Naive thymus-derived CD4-positive, alpha-beta T cell (primary cell): ENCODE data around the gene PRELID2. TPM values are rescaled to one million over a fixed set of nuclear protein-coding genes. Genes with fewer than 3 reads are reported as not detected.

ENCODE experiments used
- ATAC-seq: fragments of 150-1000 bp; cut with Tn5 transposase; 2 replicates; pipeline ENCODE4 v1.10.0; 2021; ENCODE audit warnings: mild to moderate bottlenecking, moderate library complexity
- CTCF ChIA-PET: fragments of 350-600 bp; sonication (Branson Sonifier 250); formaldehyde crosslinking; loops from one replicate; lab custom pipeline; 2021; ENCODE audit warnings: antibody characterized with exemption; lab: Charles Lee
- POLR2A ChIA-PET: fragments of 350-600 bp; sonication (Branson Sonifier 250); formaldehyde crosslinking; loops from one replicate; lab custom pipeline; 2021; ENCODE audit warnings: antibody characterized with exemption, inconsistent platforms; lab: Charles Lee
- DNase-seq, 9 donors: peaks; one replicate each; pipeline versions ENCODE4 v3.0.0 to v3.0.0-alpha.2; 2020 to 2022; ENCODE audit warnings: mixed read lengths in 1 of 9
- H3K27ac ChIP-seq: one replicate; pipeline ENCODE4 v1.7.0; 2013; ENCODE audit warnings: mild to moderate bottlenecking, low read depth, low read length, moderate library complexity
- H3K27me3 ChIP-seq, 2 donors: one replicate each; pipeline ENCODE4 v1.7.0; 2013; ENCODE audit warnings: low read length in 2 of 2, mild to moderate bottlenecking in 2 of 2, moderate library complexity in 2 of 2; ENCODE audit not compliant: control insufficient read depth in 2 of 2, insufficient read depth in 2 of 2
- H3K36me3 ChIP-seq, 3 experiments: 1 replicate in 2 of 3; 2 replicates in 1 of 3; pipeline ENCODE4 v1.7.0; 2013; ENCODE audit warnings: low read length in 3 of 3, mild to moderate bottlenecking in 3 of 3, moderate library complexity in 1 of 3; ENCODE audit not compliant: insufficient read depth in 3 of 3, control insufficient read depth in 2 of 3
- H3K4me1 ChIP-seq, 2 donors: one replicate each; pipeline ENCODE4 v1.7.0; 2013; ENCODE audit warnings: low read length in 2 of 2, mild to moderate bottlenecking in 2 of 2, moderate library complexity in 1 of 2; ENCODE audit not compliant: control insufficient read depth in 2 of 2, insufficient read depth in 2 of 2
- H3K4me3 ChIP-seq: 2 replicates; pipeline ENCODE4 v1.7.0; 2013; ENCODE audit warnings: mild to moderate bottlenecking, low read length
- H3K9me3 ChIP-seq, 3 experiments: 1 replicate in 2 of 3; 2 replicates in 1 of 3; pipeline ENCODE4 v1.7.0; 2013; ENCODE audit warnings: low read length in 3 of 3; ENCODE audit not compliant: control insufficient read depth in 2 of 3
- H3K27ac Mint-ChIP-seq, 9 donors: one replicate each; pipeline ENCODE4 v1.8.0; 2020 to 2022; ENCODE audit warnings: mixed read lengths in 9 of 9, mild to moderate bottlenecking in 8 of 9, moderate library complexity in 5 of 9, inconsistent platforms in 2 of 9
- H3K27me3 Mint-ChIP-seq, 5 donors: one replicate each; pipeline ENCODE4 v1.8.0; 2021 to 2022; ENCODE audit warnings: mixed read lengths in 5 of 5, mild to moderate bottlenecking in 1 of 5
- H3K36me3 Mint-ChIP-seq, 5 donors: one replicate each; pipeline ENCODE4 v1.8.0; 2020 to 2022; ENCODE audit warnings: mixed read lengths in 5 of 5, mild to moderate bottlenecking in 3 of 5, inconsistent platforms in 1 of 5
- H3K4me1 Mint-ChIP-seq, 7 donors: one replicate each; pipeline ENCODE4 v1.8.0; 2020 to 2022; ENCODE audit warnings: mixed read lengths in 7 of 7, mild to moderate bottlenecking in 3 of 7, inconsistent platforms in 1 of 7
- H3K4me3 Mint-ChIP-seq, 10 donors: one replicate each; pipeline ENCODE4 v1.8.0; 2020 to 2022; ENCODE audit warnings: mild to moderate bottlenecking in 10 of 10, mixed read lengths in 10 of 10, moderate library complexity in 6 of 10, inconsistent platforms in 2 of 10
- H3K9me3 Mint-ChIP-seq, 11 donors: one replicate each; pipeline ENCODE4 v1.8.0; 2020 to 2022; ENCODE audit warnings: mixed read lengths in 11 of 11, mild to moderate bottlenecking in 4 of 11, inconsistent platforms in 1 of 11, moderate library complexity in 1 of 11
- intact Hi-C, 2 donors: fragments of 100-400 bp; cut with micrococcal nuclease; formaldehyde crosslinking; loops; one replicate each; pipeline ENCODE4 v1.15.1; 2023
- polyA plus RNA-seq, 2 donors: library from polyadenylated mRNA; unstranded; fragments of 300-500 nt; fragmentation: Illumina TruSeq; gene quantifications; one replicate each; pipeline ENCODE4 v1.2.3, GENCODE V29; 2021
- total RNA-seq, 6 experiments: library from RNA in 5 of 6; stranded (reverse) in 5 of 6; gene quantifications; 1 replicate in 5 of 6; 2 replicates in 1 of 6; pipeline ENCODE4 v1.2.3 and lab custom pipeline; 2021 to 2026

Gene PRELID2
- total and polyA plus RNA-seq, 7 experiments from 2014 or later = 0.29 to 4.1 (median 1.3) TPM; not detected in 2

DNA sequence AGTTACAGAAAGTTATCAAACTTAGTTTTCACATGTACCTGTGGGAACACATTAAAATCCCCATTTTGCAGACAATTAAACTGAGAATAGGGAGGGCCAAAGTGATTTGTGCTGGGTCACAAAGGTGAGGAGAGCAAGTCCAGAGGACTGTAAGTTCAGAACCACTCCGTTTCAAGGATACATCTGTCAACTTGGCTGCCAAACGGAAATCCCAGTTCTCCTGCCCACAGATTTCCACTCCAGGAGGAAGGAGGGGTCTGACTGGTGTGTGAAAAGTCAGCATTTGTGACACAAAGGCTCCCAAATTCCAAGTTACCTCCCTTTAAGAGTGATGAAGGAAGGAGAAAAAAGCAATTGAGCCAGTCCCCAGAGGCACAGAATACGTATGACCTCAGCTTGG, 42.3 kb downstream of the PRELID2 start:
- Histone ChIP-seq H3K36me3 (no peaks in the 10 kb centered on the region), H3K27me3 (no peaks in the 10 kb centered on the region), H3K27ac (no peak overlapping the region), H3K4me1 (no peaks in the 10 kb centered on the region), H3K9me3 (no peaks in the 10 kb centered on the region), H3K4me3 (no peak overlapping the region)
- Mint-ChIP-seq H3K4me1 (peaks cover 0 to 6% (median 0%) of the 10 kb centered on the region in 7 donors), H3K9me3 (peaks cover 0 to 11% (median 0%) of the 10 kb centered on the region in 11 donors), H3K4me3 (no peak overlapping the region), H3K27ac (no peak overlapping the region), H3K36me3 (no peaks in the 10 kb centered on the region), H3K27me3 (peaks cover 0 to 9% (median 4%) of the 10 kb centered on the region in 5 donors)
- POLR2A ChIA-PET = no interaction called here
- ATAC-seq = no peak
- CTCF ChIA-PET = no interaction called here
- intact Hi-C loops = no loop called here
- no peak for DNase-seq

DNA sequence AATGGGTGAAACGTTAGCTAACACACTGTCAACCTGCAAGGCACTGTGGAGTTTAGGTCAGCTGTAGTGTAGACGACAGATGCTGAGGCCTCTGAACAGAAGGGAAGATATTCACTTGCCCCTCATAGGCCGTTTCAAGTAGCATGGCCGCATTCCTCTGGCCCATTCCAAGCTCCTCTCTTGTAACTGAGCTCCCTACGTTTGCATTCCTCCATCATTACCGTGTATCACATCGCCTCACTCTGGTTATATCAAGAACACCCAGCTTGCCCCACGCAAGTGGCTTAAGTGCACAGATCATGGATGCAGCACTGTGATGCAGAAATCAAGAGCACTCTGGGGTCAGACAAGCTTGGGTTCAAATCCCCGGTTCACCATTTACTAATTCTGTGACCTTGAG, 43.3 kb downstream of the PRELID2 start:
- Mint-ChIP-seq H3K4me1 (no peaks in the 10 kb centered on the region), H3K4me3 (no peak overlapping the region), H3K27me3 (peaks cover 0 to 9% (median 4%) of the 10 kb centered on the region in 5 donors), H3K27ac (no peak overlapping the region), H3K9me3 (peaks cover 0 to 1% (median 0%) of the 10 kb centered on the region in 11 donors), H3K36me3 (no peaks in the 10 kb centered on the region)
- no peaks in the 10 kb centered on the region for H3K27me3 ChIP-seq
- no peak overlapping the region for H3K4me3 ChIP-seq
- ChIA-PET CTCF (no interaction called here), POLR2A (no interaction called here)
- no peaks in the 10 kb centered on the region for H3K36me3 ChIP-seq
- H3K9me3 ChIP-seq = no peaks in the 10 kb centered on the region
- no peak for ATAC-seq
- H3K4me1 ChIP-seq = no peaks in the 10 kb centered on the region
- no peak for DNase-seq
- intact Hi-C loops = no loop called here
- no peak overlapping the region for H3K27ac ChIP-seq

DNA sequence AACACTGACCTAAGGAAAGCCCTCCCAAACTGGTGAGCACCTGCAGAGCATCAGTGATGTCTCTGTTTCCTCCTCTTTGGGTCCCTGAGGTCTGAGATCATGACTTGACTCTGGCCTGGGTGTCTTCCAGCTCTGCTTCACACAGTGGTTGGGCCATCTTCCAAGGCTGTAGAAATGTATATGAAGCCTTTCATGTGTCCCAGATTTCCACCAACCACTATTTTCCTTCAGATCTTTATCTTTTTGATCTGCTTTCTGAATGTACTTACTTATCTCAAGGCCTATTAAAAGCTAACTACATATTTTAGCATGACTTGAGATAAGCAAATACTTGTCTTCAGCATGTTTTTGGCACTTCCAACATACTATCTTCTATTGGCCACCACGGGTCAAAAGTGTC, 47.1 kb downstream of the PRELID2 start:
- intact Hi-C loops = no loop called here
- Mint-ChIP-seq H3K9me3 (no peaks in the 10 kb centered on the region), H3K27me3 (peaks cover 0 to 9% (median 4%) of the 10 kb centered on the region in 5 donors), H3K4me1 (no peaks in the 10 kb centered on the region), H3K27ac (no peak overlapping the region), H3K36me3 (no peaks in the 10 kb centered on the region), H3K4me3 (no peak overlapping the region)
- CTCF ChIA-PET = no interaction called here
- Histone ChIP-seq H3K27me3 (no peaks in the 10 kb centered on the region), H3K36me3 (no peaks in the 10 kb centered on the region), H3K27ac (no peak overlapping the region), H3K4me3 (no peak overlapping the region), H3K9me3 (no peaks in the 10 kb centered on the region), H3K4me1 (no peaks in the 10 kb centered on the region)
- no peak for ATAC-seq
- no peak for DNase-seq
- POLR2A ChIA-PET = no interaction called here

DNA sequence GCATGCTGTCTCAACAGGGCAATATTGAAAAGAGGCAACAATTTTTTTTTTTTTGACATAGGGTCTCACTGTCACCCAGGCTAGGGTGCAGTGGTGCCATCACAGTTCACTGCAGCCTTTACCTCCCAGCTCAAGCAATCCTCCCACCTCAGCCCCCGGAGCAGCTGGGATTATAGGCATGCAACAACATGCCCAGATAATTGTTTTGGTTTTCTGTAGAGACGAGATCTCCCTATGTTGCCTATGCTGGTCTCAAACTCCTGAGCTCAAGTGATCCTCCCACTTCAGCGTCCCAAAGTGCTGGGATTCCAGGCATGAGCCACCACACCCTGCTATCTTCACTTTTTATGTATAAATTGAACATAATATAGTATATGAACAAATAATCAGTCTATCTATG, 47.6 kb downstream of the PRELID2 start:
- CTCF ChIA-PET = no interaction called here
- intact Hi-C loops = no loop called here

DNA sequence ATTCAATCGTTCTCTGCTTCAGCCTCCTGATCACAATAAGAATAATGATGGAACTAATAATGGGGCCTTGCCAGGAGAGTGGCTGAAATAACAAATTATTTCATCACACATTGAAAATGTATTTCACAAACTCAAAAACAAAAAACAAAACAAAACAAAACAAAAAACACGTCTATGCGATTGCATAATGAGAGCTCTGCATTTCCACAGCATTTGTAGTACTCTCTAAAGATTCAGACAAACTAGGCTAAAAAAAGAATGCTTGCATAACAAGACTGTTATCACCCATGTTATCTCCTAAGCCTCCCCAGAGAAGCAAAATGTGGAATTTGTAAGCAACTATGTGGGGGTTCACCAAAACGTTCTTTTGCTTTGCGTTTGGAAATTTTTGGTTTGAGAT, 48.1 kb downstream of the PRELID2 start:
- H3K27me3 Mint-ChIP-seq = peaks cover 0 to 9% (median 4%) of the 10 kb centered on the region in 5 donors
- no peaks in the 10 kb centered on the region for H3K36me3 Mint-ChIP-seq
- CTCF ChIA-PET = no interaction called here
- Histone ChIP-seq H3K9me3 (no peaks in the 10 kb centered on the region), H3K4me1 (no peaks in the 10 kb centered on the region), H3K36me3 (no peaks in the 10 kb centered on the region), H3K27me3 (no peaks in the 10 kb centered on the region), H3K4me3 (no peak overlapping the region), H3K27ac (no peak overlapping the region)
- POLR2A ChIA-PET = no interaction called here
- DNase-seq (no peak), ATAC-seq (no peak)
- intact Hi-C loops = no loop called here
- H3K4me1 Mint-ChIP-seq = no peaks in the 10 kb centered on the region
- no peak overlapping the region for H3K4me3 Mint-ChIP-seq
- no peak overlapping the region for H3K27ac Mint-ChIP-seq
- no peaks in the 10 kb centered on the region for H3K9me3 Mint-ChIP-seq

More for the DNA sequence above, 47.6 kb downstream of the PRELID2 start:
- no peak overlapping the region for H3K4me3 Mint-ChIP-seq
- no peak overlapping the region for H3K27ac ChIP-seq
- no peaks in the 10 kb centered on the region for H3K36me3 Mint-ChIP-seq
- no peak for ATAC-seq
- no peaks in the 10 kb centered on the region for H3K9me3 ChIP-seq
- no peak for DNase-seq
- H3K4me1 ChIP-seq = no peaks in the 10 kb centered on the region
- no peak overlapping the region for H3K4me3 ChIP-seq
- no peaks in the 10 kb centered on the region for H3K4me1 Mint-ChIP-seq
- H3K27ac Mint-ChIP-seq = no peak overlapping the region
- H3K27me3 Mint-ChIP-seq = peaks cover 0 to 9% (median 4%) of the 10 kb centered on the region in 5 donors
- POLR2A ChIA-PET = no interaction called here
- no peaks in the 10 kb centered on the region for H3K27me3 ChIP-seq
- H3K36me3 ChIP-seq = no peaks in the 10 kb centered on the region
- no peaks in the 10 kb centered on the region for H3K9me3 Mint-ChIP-seq

DNA sequence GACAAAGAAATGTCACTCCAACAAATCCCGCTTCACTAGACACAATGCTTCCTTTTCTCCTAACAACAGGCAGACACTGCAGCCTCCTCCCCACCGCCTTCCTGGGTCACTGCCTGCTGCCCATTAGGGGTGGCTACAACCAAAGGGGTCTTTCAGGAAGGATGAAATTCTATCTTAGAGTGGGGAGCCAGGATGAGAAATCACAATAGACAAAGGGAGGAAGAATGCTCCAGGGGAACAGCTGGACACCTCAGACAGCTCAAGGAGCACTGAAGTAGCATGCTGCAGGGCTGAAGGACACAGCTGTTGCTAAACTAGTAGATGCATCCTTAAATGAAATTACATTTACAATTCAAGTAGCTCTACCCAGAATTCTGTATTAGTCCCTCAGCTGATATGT, 54.2 kb downstream of the PRELID2 start:
- Mint-ChIP-seq H3K4me3 (no peak overlapping the region), H3K9me3 (no peaks in the 10 kb centered on the region), H3K27me3 (no peaks in the 10 kb centered on the region), H3K36me3 (no peaks in the 10 kb centered on the region), H3K4me1 (no peaks in the 10 kb centered on the region), H3K27ac (no peak overlapping the region)
- POLR2A ChIA-PET = no interaction called here
- intact Hi-C loops = no loop called here
- H3K27ac ChIP-seq = no peak overlapping the region
- H3K27me3 ChIP-seq = no peaks in the 10 kb centered on the region
- no peaks in the 10 kb centered on the region for H3K4me1 ChIP-seq
- CTCF ChIA-PET = no interaction called here
- ATAC-seq (no peak), DNase-seq (no peak)
- no peak overlapping the region for H3K4me3 ChIP-seq
- no peaks in the 10 kb centered on the region for H3K36me3 ChIP-seq
- no peaks in the 10 kb centered on the region for H3K9me3 ChIP-seq

DNA sequence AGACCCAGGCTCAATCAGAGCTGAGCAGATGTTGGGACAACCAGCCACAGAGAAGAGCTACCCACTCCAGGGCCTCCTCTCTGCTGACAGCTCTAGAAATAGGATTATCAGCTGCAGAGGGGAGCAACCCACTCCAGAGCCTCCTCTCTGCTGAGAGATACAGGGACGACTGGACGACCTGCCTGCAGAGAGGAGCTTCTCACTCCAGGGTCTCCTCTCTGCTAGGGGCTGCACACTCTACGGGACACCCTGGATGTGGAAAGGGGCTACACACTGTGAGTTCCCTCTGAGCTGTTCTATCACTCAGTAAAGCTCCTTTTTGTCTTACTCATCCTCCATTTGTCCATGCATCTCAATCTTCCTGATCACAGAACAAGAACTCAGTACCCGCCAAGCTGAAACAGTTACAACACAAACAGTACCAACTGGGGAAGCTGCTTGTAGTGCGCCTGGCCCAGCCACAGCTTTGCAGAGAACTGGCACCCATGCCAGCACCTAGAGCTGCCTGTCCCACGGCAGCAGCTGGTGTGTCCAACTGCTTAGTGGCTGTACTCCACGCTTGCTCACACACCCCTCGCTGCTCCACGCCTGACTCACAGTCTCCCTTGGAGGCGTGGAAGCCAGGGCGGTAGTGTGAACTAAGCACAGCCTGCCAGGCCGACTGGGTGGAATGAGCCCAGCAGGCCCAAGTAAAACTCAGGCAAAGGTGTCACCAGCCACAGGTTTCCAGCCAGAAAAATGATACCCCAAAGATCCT, 56.8 kb downstream of the PRELID2 start:
- Histone ChIP-seq H3K4me1 (no peaks in the 10 kb centered on the region), H3K9me3 (no peaks in the 10 kb centered on the region), H3K27ac (no peak overlapping the region), H3K27me3 (no peaks in the 10 kb centered on the region), H3K36me3 (no peaks in the 10 kb centered on the region), H3K4me3 (no peak overlapping the region)
- H3K27ac Mint-ChIP-seq = no peak overlapping the region
- no peak for ATAC-seq
- no peak for DNase-seq
- no peaks in the 10 kb centered on the region for H3K9me3 Mint-ChIP-seq
- no peak overlapping the region for H3K4me3 Mint-ChIP-seq
- POLR2A ChIA-PET = no interaction called here
- H3K27me3 Mint-ChIP-seq = no peaks in the 10 kb centered on the region
- intact Hi-C loops = no loop called here
- no peaks in the 10 kb centered on the region for H3K36me3 Mint-ChIP-seq
- CTCF ChIA-PET = no interaction called here
- H3K4me1 Mint-ChIP-seq = no peaks in the 10 kb centered on the region
